ENCODE results near the gene JMJD7.
"Not testable (repeated sequence)": the region's sequence is repeated elsewhere in the genome, so short reads cannot be mapped to it uniquely, and the experiment has no call there.

JMJD7 gene

DNA sequence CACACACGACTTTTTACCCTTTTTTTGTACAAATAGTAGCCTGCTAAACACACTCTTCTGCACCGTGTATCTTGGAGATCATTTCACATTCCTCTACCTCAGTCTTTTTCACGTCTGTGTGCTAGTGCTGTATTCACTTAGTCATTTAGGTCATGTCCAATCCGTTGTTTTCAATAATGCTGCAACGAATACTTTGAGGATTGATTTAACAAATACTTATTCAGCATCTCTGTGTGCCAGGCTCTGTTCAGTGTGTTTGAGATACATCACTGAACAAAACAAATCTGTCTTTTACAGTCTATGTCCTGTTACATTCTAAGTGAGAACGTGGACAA, 882 bp downstream of the JMJD7 start:
- Histone ChIP-seq H3K4me1 (ENCODE audit: control insufficient read depth in 2 of 2, insufficient read depth in 2 of 2, low read length in 2 of 2) (peaks cover 5 to 14% of the 10 kb centered on the region in 2 donors), H3K27me3 (ENCODE audit: control insufficient read depth in 2 of 2, insufficient read depth in 2 of 2, low read length in 2 of 2) (no peaks in the 10 kb centered on the region), H3K27ac (ENCODE audit: low read depth in 2 of 2, low read length in 2 of 2) (no peak overlapping the region), H3K36me3 (ENCODE audit: control insufficient read depth in 2 of 2, insufficient read depth in 2 of 2, low read length in 2 of 2) (peaks cover 0 to 14% of the 10 kb centered on the region in 2 donors), H3K9ac (ENCODE audit: low read depth in 1 of 2, low read length in 2 of 2) (peak overlapping the region; percentile 79 to 90), H3K4me3 (ENCODE audit: low read length in 2 of 2) (peak overlapping the region; percentile 82 to 93), H3K9me3 (ENCODE audit: control insufficient read depth in 2 of 2, low read length in 2 of 2) (no peaks in the 10 kb centered on the region)

DNA sequence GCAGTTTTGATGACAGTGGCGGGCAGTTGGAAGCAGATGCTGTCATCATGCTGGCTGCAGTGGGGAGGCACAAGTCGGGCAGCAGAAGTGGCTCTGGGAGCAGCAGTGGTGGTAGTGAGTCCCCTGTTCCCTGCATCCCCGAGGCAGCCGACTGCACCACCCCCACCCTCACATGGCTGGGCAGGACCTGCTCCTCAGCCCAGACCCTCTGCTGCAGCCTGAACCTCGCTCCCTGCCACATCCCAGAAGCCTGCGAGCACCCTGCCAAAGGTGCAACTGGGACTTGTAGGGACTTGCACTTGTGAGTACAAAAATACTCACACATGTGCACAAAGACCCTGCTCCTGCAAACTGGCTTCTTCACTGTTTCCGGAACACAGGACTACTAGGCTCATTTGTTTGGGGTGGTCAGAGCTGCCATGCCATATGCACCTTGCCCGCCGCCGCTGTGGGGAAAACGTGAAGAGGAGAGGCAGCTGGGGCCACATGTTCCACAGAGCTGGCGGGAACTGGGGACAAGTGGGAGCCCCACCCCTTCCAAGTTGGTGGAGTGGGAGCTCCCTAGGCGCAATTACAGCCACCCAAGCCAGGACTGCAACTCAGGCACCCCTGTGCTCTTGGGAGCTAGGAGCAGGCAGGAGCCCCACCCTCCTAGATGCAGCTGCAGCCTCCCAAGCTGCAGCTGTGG, 2.2 kb downstream of the JMJD7 start:
- H3K36me3 ChIP-seq (ENCODE audit: control insufficient read depth in 2 of 2, insufficient read depth in 2 of 2, low read length in 2 of 2): peaks cover 0 to 10% of the 10 kb centered on the region in 2 donors
- no peak overlapping the region for H3K27ac ChIP-seq (ENCODE audit: low read depth in 2 of 2, low read length in 2 of 2)
- no peak overlapping the region for H3K9ac ChIP-seq (ENCODE audit: low read depth in 1 of 2, low read length in 2 of 2)
- no peaks in the 10 kb centered on the region for H3K9me3 ChIP-seq (ENCODE audit: control insufficient read depth in 2 of 2, low read length in 2 of 2)
- no peak overlapping the region for H3K4me3 ChIP-seq (ENCODE audit: low read length in 2 of 2)
- H3K4me1 ChIP-seq (ENCODE audit: control insufficient read depth in 2 of 2, insufficient read depth in 2 of 2, low read length in 2 of 2): peaks cover 5 to 14% of the 10 kb centered on the region in 2 donors
- H3K27me3 ChIP-seq (ENCODE audit: control insufficient read depth in 2 of 2, insufficient read depth in 2 of 2, low read length in 2 of 2): no peaks in the 10 kb centered on the region

DNA sequence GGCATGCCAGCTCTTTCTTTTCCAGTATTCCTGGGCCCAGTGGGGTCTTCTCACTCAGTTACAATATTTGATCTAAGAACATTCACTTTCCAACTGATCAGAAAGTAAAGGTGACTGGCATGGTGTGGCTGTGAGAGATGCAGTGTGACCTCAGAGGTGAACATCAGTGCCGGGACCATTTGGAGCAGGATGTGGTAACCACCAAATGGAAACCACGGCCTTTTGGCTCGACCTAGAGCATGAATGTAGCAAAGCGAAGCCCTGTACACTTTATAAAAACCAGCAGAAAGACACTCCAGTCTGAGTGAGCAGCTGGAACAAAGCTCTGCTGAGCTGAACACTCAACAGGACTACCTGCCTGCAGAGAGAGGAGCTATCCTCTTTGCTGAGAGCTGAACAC, 3.4 kb downstream of the JMJD7 start:
- not testable (repeated sequence) for H3K27ac ChIP-seq (ENCODE audit: low read depth in 2 of 2, low read length in 2 of 2); H3K9ac ChIP-seq (ENCODE audit: low read depth in 1 of 2, low read length in 2 of 2); H3K9me3 ChIP-seq (ENCODE audit: control insufficient read depth in 2 of 2, low read length in 2 of 2); H3K27me3 ChIP-seq (ENCODE audit: control insufficient read depth in 2 of 2, insufficient read depth in 2 of 2, low read length in 2 of 2); H3K4me3 ChIP-seq (ENCODE audit: low read length in 2 of 2)
- peaks cover 0 to 10% of the 10 kb centered on the region in 2 donors for H3K36me3 ChIP-seq (ENCODE audit: control insufficient read depth in 2 of 2, insufficient read depth in 2 of 2, low read length in 2 of 2)
- peaks cover 5 to 14% of the 10 kb centered on the region in 2 donors for H3K4me1 ChIP-seq (ENCODE audit: control insufficient read depth in 2 of 2, insufficient read depth in 2 of 2, low read length in 2 of 2)

DNA sequence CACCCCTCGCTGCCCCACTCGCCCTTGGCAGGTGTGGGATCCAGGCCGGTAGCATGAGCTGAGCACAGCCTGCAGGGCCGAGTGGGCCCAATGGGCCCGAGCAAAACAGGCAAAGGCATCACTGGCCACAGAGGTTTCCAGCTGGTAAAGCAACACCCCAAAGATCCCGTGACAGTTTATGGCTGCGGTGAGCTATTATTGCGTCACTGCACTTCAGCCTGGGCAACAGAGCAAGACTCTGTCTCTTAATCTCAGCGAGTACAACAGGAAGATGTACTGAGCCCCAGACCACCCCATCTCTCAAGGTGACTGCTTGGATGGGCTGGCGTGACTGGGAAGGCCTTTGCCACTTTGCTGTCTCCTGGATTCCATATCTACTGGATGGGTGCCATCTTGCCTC, 4.3 kb downstream of the JMJD7 start:
- Histone ChIP-seq H3K4me3 (ENCODE audit: low read length in 2 of 2) (no peak overlapping the region), H3K27ac (ENCODE audit: low read depth in 2 of 2, low read length in 2 of 2) (no peak overlapping the region), H3K36me3 (ENCODE audit: control insufficient read depth in 2 of 2, insufficient read depth in 2 of 2, low read length in 2 of 2) (peaks cover 0 to 16% of the 10 kb centered on the region in 2 donors), H3K9me3 (ENCODE audit: control insufficient read depth in 2 of 2, low read length in 2 of 2) (no peaks in the 10 kb centered on the region), H3K4me1 (ENCODE audit: control insufficient read depth in 2 of 2, insufficient read depth in 2 of 2, low read length in 2 of 2) (peaks cover 3 to 14% of the 10 kb centered on the region in 2 donors), H3K9ac (ENCODE audit: low read depth in 1 of 2, low read length in 2 of 2) (no peak overlapping the region), H3K27me3 (ENCODE audit: control insufficient read depth in 2 of 2, insufficient read depth in 2 of 2, low read length in 2 of 2) (no peaks in the 10 kb centered on the region)

DNA sequence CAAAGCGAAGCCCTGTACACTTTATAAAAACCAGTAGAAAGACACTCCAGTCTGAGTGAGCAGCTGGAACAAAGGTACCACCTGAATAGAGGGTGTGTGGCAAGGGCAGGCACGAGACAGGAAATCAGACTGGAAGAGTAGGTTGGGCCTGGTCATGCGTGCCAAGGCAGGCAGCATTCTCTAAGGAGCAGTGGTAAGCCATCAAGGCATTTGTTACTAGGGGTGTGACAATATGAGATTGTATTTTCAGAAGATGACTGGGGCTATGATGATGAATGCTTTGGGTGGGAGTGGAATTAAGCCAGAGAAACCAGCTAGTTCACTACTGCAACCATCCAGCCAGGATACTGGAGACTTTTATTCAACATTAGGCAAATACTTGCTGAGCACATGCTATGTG, 5.0 kb downstream of the JMJD7 start:
- peaks cover 0 to 16% of the 10 kb centered on the region in 2 donors for H3K36me3 ChIP-seq (ENCODE audit: control insufficient read depth in 2 of 2, insufficient read depth in 2 of 2, low read length in 2 of 2)

DNA sequence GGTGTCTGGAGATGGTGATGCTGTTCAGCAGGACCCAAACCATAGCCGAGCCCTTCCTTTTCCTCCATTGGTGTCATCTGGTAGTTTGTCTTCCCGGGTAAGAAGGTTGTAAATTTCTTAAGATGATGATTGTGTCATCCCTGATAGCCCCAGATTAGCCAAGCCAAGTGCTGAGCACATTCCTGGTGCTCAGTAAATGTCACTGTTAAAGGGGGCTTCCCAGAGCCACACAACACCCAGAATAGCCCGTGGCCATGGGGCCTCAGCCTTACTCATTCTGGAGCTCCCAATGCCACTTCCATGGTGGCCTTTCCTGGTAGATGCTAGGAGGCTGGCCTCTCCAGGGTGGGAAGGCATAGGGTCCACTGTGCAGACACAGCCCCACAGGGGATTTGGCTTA, 6.2 kb downstream of the JMJD7 start:
- Histone ChIP-seq H3K4me3 (ENCODE audit: low read length in 2 of 2) (no peak overlapping the region), H3K27me3 (ENCODE audit: control insufficient read depth in 2 of 2, insufficient read depth in 2 of 2, low read length in 2 of 2) (no peaks in the 10 kb centered on the region), H3K9me3 (ENCODE audit: control insufficient read depth in 2 of 2, low read length in 2 of 2) (no peaks in the 10 kb centered on the region), H3K27ac (ENCODE audit: low read depth in 2 of 2, low read length in 2 of 2) (no peak overlapping the region), H3K4me1 (ENCODE audit: control insufficient read depth in 2 of 2, insufficient read depth in 2 of 2, low read length in 2 of 2) (peaks cover 5 to 17% of the 10 kb centered on the region in 2 donors), H3K9ac (ENCODE audit: low read depth in 1 of 2, low read length in 2 of 2) (no peak overlapping the region), H3K36me3 (ENCODE audit: control insufficient read depth in 2 of 2, insufficient read depth in 2 of 2, low read length in 2 of 2) (peaks cover 0 to 16% of the 10 kb centered on the region in 2 donors)

More for the DNA sequence above, 5.0 kb downstream of the JMJD7 start:
- H3K27me3 ChIP-seq (ENCODE audit: control insufficient read depth in 2 of 2, insufficient read depth in 2 of 2, low read length in 2 of 2): no peaks in the 10 kb centered on the region
- no peak overlapping the region for H3K9ac ChIP-seq (ENCODE audit: low read depth in 1 of 2, low read length in 2 of 2)
- H3K9me3 ChIP-seq (ENCODE audit: control insufficient read depth in 2 of 2, low read length in 2 of 2): no peaks in the 10 kb centered on the region
- no peak overlapping the region for H3K4me3 ChIP-seq (ENCODE audit: low read length in 2 of 2)
- peaks cover 0 to 15% of the 10 kb centered on the region in 2 donors for H3K4me1 ChIP-seq (ENCODE audit: control insufficient read depth in 2 of 2, insufficient read depth in 2 of 2, low read length in 2 of 2)
- H3K27ac ChIP-seq (ENCODE audit: low read depth in 2 of 2, low read length in 2 of 2): no peak overlapping the region

DNA sequence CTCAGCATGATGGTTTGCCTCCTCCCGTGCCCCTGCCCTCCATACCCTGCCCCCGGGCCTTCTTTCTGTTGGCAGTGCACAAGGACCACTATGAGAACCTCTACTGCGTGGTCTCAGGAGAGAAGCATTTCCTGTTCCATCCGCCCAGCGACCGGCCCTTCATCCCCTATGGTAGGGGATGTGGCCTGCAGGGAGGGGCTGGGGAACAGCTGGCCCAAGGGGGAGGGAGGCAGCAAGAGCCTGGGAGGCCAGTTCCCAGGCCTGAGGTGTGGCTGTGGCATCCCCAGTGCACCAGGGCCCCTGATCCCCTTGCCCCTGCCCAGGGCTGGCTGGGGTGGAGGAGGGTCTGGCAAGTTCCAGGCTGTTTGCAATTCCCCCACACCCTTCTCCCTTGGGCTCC, 8.2 kb downstream of the JMJD7 start:
- H3K27ac ChIP-seq (ENCODE audit: low read depth in 2 of 2, low read length in 2 of 2): no peak overlapping the region
- H3K4me3 ChIP-seq (ENCODE audit: low read length in 2 of 2): no peak overlapping the region
- peaks cover 4 to 20% of the 10 kb centered on the region in 2 donors for H3K36me3 ChIP-seq (ENCODE audit: control insufficient read depth in 2 of 2, insufficient read depth in 2 of 2, low read length in 2 of 2)
- H3K9ac ChIP-seq (ENCODE audit: low read depth in 1 of 2, low read length in 2 of 2): no peak overlapping the region
- no peaks in the 10 kb centered on the region for H3K27me3 ChIP-seq (ENCODE audit: control insufficient read depth in 2 of 2, insufficient read depth in 2 of 2, low read length in 2 of 2)
- H3K4me1 ChIP-seq (ENCODE audit: control insufficient read depth in 2 of 2, insufficient read depth in 2 of 2, low read length in 2 of 2): peaks cover 5 to 15% of the 10 kb centered on the region in 2 donors
- H3K9me3 ChIP-seq (ENCODE audit: control insufficient read depth in 2 of 2, low read length in 2 of 2): no peaks in the 10 kb centered on the region

DNA sequence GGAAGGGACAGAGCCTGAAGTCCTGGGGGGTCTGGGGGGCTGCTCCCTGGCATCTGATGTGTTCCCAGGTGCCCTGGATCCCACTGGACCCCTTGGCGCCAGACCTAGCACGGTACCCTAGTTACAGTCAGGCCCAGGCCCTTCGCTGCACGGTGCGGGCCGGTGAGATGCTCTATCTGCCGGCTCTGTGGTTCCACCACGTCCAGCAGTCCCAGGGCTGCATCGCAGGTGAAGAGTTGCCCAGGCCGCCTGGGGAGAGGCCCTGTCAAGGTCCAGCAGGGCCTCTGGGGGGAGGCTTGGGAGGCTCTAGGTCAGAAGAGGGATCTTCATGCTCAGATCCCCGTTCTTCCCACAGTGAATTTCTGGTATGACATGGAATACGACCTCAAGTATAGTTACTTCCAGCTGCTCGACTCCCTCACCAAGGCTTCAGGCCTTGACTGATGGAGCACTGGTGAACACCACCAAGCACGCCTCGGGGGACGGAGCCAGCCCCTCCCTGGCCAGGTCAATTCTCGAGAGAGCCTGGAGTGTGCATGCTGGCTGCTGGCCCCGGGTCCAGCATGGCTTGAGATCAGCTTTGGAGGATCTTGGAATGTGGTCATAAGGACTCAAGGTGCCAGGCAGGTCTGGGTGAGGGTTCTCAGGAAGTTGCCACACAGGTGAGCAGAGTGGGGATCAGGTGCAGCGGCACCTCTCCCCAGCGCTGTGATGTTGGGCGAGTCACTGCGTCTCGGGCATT, 9.0 kb downstream of the JMJD7 start:
- Histone ChIP-seq H3K9me3 (ENCODE audit: control insufficient read depth in 2 of 2, low read length in 2 of 2) (no peaks in the 10 kb centered on the region), H3K27me3 (ENCODE audit: control insufficient read depth in 2 of 2, insufficient read depth in 2 of 2, low read length in 2 of 2) (no peaks in the 10 kb centered on the region), H3K9ac (ENCODE audit: low read depth in 1 of 2, low read length in 2 of 2) (no peak overlapping the region), H3K27ac (ENCODE audit: low read depth in 2 of 2, low read length in 2 of 2) (no peak overlapping the region), H3K36me3 (ENCODE audit: control insufficient read depth in 2 of 2, insufficient read depth in 2 of 2, low read length in 2 of 2) (peaks cover 4 to 16% of the 10 kb centered on the region in 2 donors), H3K4me1 (ENCODE audit: control insufficient read depth in 2 of 2, insufficient read depth in 2 of 2, low read length in 2 of 2) (peaks cover 5 to 15% of the 10 kb centered on the region in 2 donors), H3K4me3 (ENCODE audit: low read length in 2 of 2) (no peak overlapping the region)

DNA sequence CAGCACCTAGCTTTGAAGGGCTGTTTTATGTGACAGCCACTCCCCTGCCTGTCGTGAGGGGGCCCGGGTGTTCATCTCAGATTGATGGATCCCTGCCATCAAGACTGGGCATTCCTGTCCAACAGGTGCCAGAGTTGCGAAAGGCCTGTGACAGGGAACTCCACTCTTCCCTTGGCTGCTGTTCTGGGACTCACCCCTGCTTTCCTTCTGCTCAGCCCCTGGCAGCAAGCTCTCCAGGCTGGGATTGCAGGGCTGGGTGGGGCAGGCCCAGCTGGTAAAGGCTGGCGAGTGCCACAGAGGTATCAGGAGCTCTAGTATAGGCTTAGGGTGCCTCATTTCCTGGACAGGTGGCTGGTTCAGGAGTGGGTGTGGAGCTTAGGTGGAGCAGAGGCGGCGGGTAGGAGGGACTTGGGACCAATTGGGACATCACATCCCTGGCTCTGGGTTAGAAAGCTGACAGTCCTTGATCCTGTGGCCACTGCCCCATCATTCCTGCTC, 10.6 kb downstream of the JMJD7 start, which contains the start of gene PLA2G4B:
PLA2G4B (plus strand) TSS at position 448 of the 498 bp plus-strand sequence. CDS start 67 bp downstream, outside the sequence.
- Histone ChIP-seq H3K27ac (ENCODE audit: low read depth in 2 of 2, low read length in 2 of 2) (peak within 1 kb of the TSS; percentile 43 to 63), H3K9me3 (ENCODE audit: control insufficient read depth in 2 of 2, low read length in 2 of 2) (no peaks in the 10 kb centered on the region), H3K9ac (ENCODE audit: low read depth in 1 of 2, low read length in 2 of 2) (peak within 1 kb of the TSS in 1 of 2 donors; percentile 42), H3K27me3 (ENCODE audit: control insufficient read depth in 2 of 2, insufficient read depth in 2 of 2, low read length in 2 of 2) (no peaks in the 10 kb centered on the region), H3K36me3 (ENCODE audit: control insufficient read depth in 2 of 2, insufficient read depth in 2 of 2, low read length in 2 of 2) (peaks cover 4 to 10% of the 10 kb centered on the region in 2 donors), H3K4me3 (ENCODE audit: low read length in 2 of 2) (no peak within 1 kb of the TSS), H3K4me1 (ENCODE audit: control insufficient read depth in 2 of 2, insufficient read depth in 2 of 2, low read length in 2 of 2) (peaks cover 5 to 12% of the 10 kb centered on the region in 2 donors)

DNA sequence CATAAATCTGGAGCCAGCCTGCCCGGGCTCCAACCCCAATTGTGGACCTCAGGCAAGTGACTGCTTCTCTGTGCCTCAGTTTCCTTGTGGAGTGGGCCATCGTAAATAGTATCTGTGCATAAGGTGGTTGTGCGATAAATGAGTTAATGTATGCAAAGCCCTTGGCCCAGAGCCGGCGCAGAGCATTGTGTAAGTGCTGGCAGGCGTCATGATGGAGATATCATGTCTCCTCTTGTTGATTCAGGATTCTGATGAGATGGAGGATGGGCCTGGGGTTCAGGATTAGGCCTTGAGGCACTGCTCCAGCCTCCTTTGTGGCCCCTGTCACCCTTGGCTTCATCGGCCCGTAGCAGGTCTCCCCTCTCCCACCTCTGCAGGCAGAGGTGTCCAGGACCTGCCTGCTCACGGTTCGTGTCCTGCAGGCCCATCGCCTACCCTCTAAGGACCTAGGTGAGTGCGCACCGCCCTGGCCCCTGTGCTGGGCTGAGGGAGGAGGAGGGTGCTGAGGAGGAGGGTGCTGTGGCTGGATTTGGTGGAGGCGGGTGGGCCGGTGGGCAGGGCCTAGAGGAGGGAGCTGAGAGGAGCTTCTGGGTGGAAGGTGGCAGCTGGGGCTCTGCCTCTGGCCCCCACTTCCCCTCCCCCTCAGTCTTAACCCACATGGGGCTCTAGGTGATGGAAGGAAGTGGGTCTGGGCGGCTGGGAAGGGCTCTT, 12.0 kb downstream of the JMJD7 start:
- no peak overlapping the region for H3K27ac ChIP-seq (ENCODE audit: low read depth in 2 of 2, low read length in 2 of 2)
- H3K9me3 ChIP-seq (ENCODE audit: control insufficient read depth in 2 of 2, low read length in 2 of 2): no peaks in the 10 kb centered on the region
- H3K9ac ChIP-seq (ENCODE audit: low read depth in 1 of 2, low read length in 2 of 2): no peak overlapping the region
- peaks cover 7 to 12% of the 10 kb centered on the region in 2 donors for H3K36me3 ChIP-seq (ENCODE audit: control insufficient read depth in 2 of 2, insufficient read depth in 2 of 2, low read length in 2 of 2)
- peaks cover 5 to 12% of the 10 kb centered on the region in 2 donors for H3K4me1 ChIP-seq (ENCODE audit: control insufficient read depth in 2 of 2, insufficient read depth in 2 of 2, low read length in 2 of 2)
- H3K4me3 ChIP-seq (ENCODE audit: low read length in 2 of 2): no peak overlapping the region
- no peaks in the 10 kb centered on the region for H3K27me3 ChIP-seq (ENCODE audit: control insufficient read depth in 2 of 2, insufficient read depth in 2 of 2, low read length in 2 of 2)

All from mucosa of rectum (tissue), 2 donors.